K562 (cell line): ENCODE measurements around the gene DEPDC4. TPM values are rescaled to one million over a fixed set of nuclear protein-coding genes. Genes with fewer than 3 reads are reported as not detected.

Experiments
- ATAC-seq: fragments of 200-7000 bp; cut with Tn5 transposase; 3 replicates; pipeline ENCODE4 v1.9.1; 2020; ENCODE audit warnings: moderate library complexity
- BruUV-seq: library from RNA; stranded (reverse); fragments of 400-500 nt; replicated peaks from 2 replicates; lab custom pipeline; 2021; lab: Mats Ljungman, UMichigan
- CTCF ChIA-PET: fragments of 300-600 bp; formaldehyde crosslinking; extraction: SDS; loops from one replicate; lab custom pipeline; 2021; ENCODE audit warnings: low intra/inter-chr PET ratio; lab: Yijun Ruan, JAX
- POLR2A ChIA-PET: fragments of 300-600, 350-650 bp; sonication (Branson Sonifier 250); formaldehyde crosslinking; extraction: SDS; loops from one replicate; lab custom pipeline; 2021; ENCODE audit warnings: antibody characterized with exemption, inconsistent platforms; lab: Yijun Ruan, JAX
- DNase-seq, 4 experiments: peaks; one replicate each; pipeline versions ENCODE4 v3.0.0 to v3.0.0-alpha.2; 2011 to 2018; ENCODE audit warnings: low spot score in 3 of 4, mixed read lengths in 3 of 4; ENCODE audit errors: extremely low read depth in 1 of 4
- FAIRE-seq: peaks from 2 replicates; lab custom pipeline; 2011; peaks lifted over from hg19 to GRCh38; lab: Jason Lieb, UNC
- H2AFZ ChIP-seq: 2 replicates; pipeline ENCODE4 v1.6.0; 2011; ENCODE audit warnings: low read depth, low read length, control low read depth, inconsistent platforms
- H3K27ac ChIP-seq: fragments of 200-600 bp; 3 replicates; pipeline ENCODE4 v1.8.0; 2011; ENCODE audit warnings: low read depth, mild to moderate bottlenecking, control low read depth, inconsistent platforms, low read length, moderate library complexity, mixed read lengths; ENCODE audit errors: extremely low read depth
- H3K27me3 ChIP-seq, 2 experiments: fragments of 300-600 bp in 1 of 2; 2 replicates in 1 of 2; 3 replicates in 1 of 2; pipeline versions ENCODE4 v1.6.0 to v1.8.0; 2011; ENCODE audit warnings: inconsistent platforms in 2 of 2, low read length in 2 of 2, mild to moderate bottlenecking in 1 of 2, mixed read lengths in 1 of 2, moderate library complexity in 1 of 2; ENCODE audit not compliant: control insufficient read depth in 2 of 2, insufficient read depth in 2 of 2
- H3K36me3 ChIP-seq: fragments of 300-600 bp; 3 replicates; pipeline ENCODE4 v1.8.0; 2011; ENCODE audit warnings: mild to moderate bottlenecking, low read length, inconsistent platforms; ENCODE audit not compliant: control insufficient read depth, insufficient read depth
- H3K4me1 ChIP-seq, 2 experiments: fragments of 200-600 bp in 1 of 2; replicated peaks in 1 of 2; 2 replicates in 1 of 2; 3 replicates in 1 of 2; pipeline versions ENCODE4 v1.5.1 to v1.8.0; 2011; ENCODE audit warnings: inconsistent platforms in 2 of 2, low read length in 2 of 2, mild to moderate bottlenecking in 1 of 2, mixed read lengths in 1 of 2, moderate library complexity in 1 of 2; ENCODE audit not compliant: control insufficient read depth in 2 of 2, insufficient read depth in 2 of 2
- H3K4me2 ChIP-seq: 2 replicates; pipeline ENCODE4 v1.6.1; 2011; ENCODE audit warnings: low read length, control low read depth, inconsistent platforms, mixed read lengths; ENCODE audit not compliant: insufficient read depth
- H3K4me3 ChIP-seq: fragments of 200-600 bp; sonication (generic), shearing (Covaris generic); 2 replicates; pipeline ENCODE4 v1.5.1; 2016; ENCODE audit warnings: control low read depth, inconsistent platforms
- H3K79me2 ChIP-seq: fragments of 200-600 bp; 3 replicates; pipeline ENCODE4 v1.8.0; 2011; ENCODE audit warnings: low read length, inconsistent platforms; ENCODE audit not compliant: control insufficient read depth, insufficient read depth
- H3K9ac ChIP-seq, 2 experiments: 2 replicates each; pipeline versions ENCODE4 v1.6.0 to v1.6.1; 2011; ENCODE audit warnings: low read depth in 2 of 2, low read length in 2 of 2, control low read depth in 1 of 2, inconsistent platforms in 1 of 2, mild to moderate bottlenecking in 1 of 2, mixed read lengths in 1 of 2; ENCODE audit not compliant: insufficient read depth in 1 of 2
- H3K9me1 ChIP-seq: one replicate; pipeline ENCODE4 v1.6.0; 2011; ENCODE audit warnings: inconsistent platforms, mild to moderate bottlenecking, low read length, moderate library complexity; ENCODE audit not compliant: control insufficient read depth, insufficient read depth
- H3K9me3 ChIP-seq: replicated peaks from 2 replicates; pipeline ENCODE4 v1.5.1; 2011; ENCODE audit warnings: low read depth, low read length, inconsistent platforms; ENCODE audit not compliant: control insufficient read depth, insufficient read depth
- H4K20me1 ChIP-seq: replicated peaks from 2 replicates; pipeline ENCODE4 v1.6.1; 2011; ENCODE audit warnings: low read length, inconsistent platforms, mixed read lengths; ENCODE audit not compliant: control insufficient read depth, insufficient read depth
- ARID2 ChIP-seq: fragments of 450-650 bp; IDR thresholded peaks from 2 replicates; pipeline ENCODE4 v1.6.1; 2017; ENCODE audit warnings: antibody characterized with exemption, mild to moderate bottlenecking
- NR2F6 ChIP-seq: fragments of 450-650 bp; formaldehyde crosslinking; IDR thresholded peaks from 2 replicates; pipeline ENCODE4 v1.4.0; 2020; ENCODE audit warnings: mild to moderate bottlenecking
- SMARCE1 ChIP-seq: fragments of 450-650 bp; IDR thresholded peaks from 2 replicates; pipeline ENCODE4 v1.7.1; 2016; ENCODE audit warnings: mild to moderate bottlenecking
- ZFP30 ChIP-seq: fragments of 250-450 bp; sonication (Bioruptor Pico); IDR thresholded peaks from 2 replicates; pipeline ENCODE4 v1.8.0; 2022; ENCODE audit warnings: moderate library complexity, mild to moderate bottlenecking, inconsistent platforms, borderline replicate concordance
- ZNF778 ChIP-seq: fragments of 450-650 bp; formaldehyde crosslinking; IDR thresholded peaks from 2 replicates; pipeline ENCODE4 v1.4.0; 2020; ENCODE audit warnings: mild to moderate bottlenecking, moderate library complexity
- WGBS: fragments of 100-300 bp; shearing (Covaris generic); methylation state at CpG from one replicate; pipeline ENCODE4 v1.1.6; 2016; ENCODE audit warnings: low coverage, mixed read lengths; ENCODE audit not compliant: insufficient coverage; ENCODE audit errors: missing lambda C conversion rate; 5-methylcytosine and 5-hydroxymethylcytosine counted together
- in situ Hi-C: fragments of 300-500 bp; cut with MboI; formaldehyde crosslinking; loops from 4 replicates; pipeline ENCODE4 v1.15.0; 2018; ENCODE audit warnings: inconsistent platforms, mixed read lengths
- intact Hi-C: fragments of 100-400 bp; cut with micrococcal nuclease; formaldehyde crosslinking; loops from 2 replicates; pipeline ENCODE4 v1.14.2; 2022
- polyA plus RNA-seq, 8 experiments: library from polyadenylated mRNA; depleted of rRNA in 4 of 8; stranded (reverse) in 5 of 8; unstranded in 3 of 8; fragments of >200 nt; fragmentation: Nextera tagmentation in 2 of 8; fragmentation: Illumina TruSeq in 1 of 8; extraction: Ambion mirVana in 2 of 8; extraction: Trizol in 1 of 8; gene quantifications; 2 replicates each; pipeline versions ENCODE4 v1.2.1 to v1.2.3, GENCODE V29; 2011 to 2014; ENCODE audit warnings: inconsistent platforms in 1 of 8, missing spikeins in 1 of 8
- total RNA-seq, 7 experiments: library from RNA; depleted of rRNA in 6 of 7; stranded (reverse); fragments of >200 nt in 6 of 7; fragmentation: Illumina TruSeq in 2 of 7; extraction: Trizol in 2 of 7; gene quantifications; 2 replicates each; pipeline versions ENCODE4 v1.2.1 to v1.2.3, GENCODE V29; 2011 to 2021; ENCODE audit warnings: low replicate concordance in 1 of 7
- TF ChIP-seq, protein P1 (sequence below): fragments of 450-650 bp; formaldehyde crosslinking; IDR thresholded peaks from 2 replicates; pipeline ENCODE4 v1.4.0; 2020; ENCODE audit warnings: mild to moderate bottlenecking, moderate library complexity

The DEPDC4 gene
- total and polyA plus RNA-seq, 9 of the 15 experiments (the other 6 are each of a cell fraction or from before 2014, with no cell fraction given): 3.6 to 13.2 (median 7.4) TPM

GRCh38 chr12:100253437-100253836 is 13.4 kb downstream of the DEPDC4 start (continued):
- TF ChIP-seq ARID2: no peak
- TF ChIP-seq NR2F6 (CRISPR knock-in tag): no peak
- no peak for TF ChIP-seq ZNF778 (CRISPR knock-in tag)
- TF ChIP-seq, protein P1, sequence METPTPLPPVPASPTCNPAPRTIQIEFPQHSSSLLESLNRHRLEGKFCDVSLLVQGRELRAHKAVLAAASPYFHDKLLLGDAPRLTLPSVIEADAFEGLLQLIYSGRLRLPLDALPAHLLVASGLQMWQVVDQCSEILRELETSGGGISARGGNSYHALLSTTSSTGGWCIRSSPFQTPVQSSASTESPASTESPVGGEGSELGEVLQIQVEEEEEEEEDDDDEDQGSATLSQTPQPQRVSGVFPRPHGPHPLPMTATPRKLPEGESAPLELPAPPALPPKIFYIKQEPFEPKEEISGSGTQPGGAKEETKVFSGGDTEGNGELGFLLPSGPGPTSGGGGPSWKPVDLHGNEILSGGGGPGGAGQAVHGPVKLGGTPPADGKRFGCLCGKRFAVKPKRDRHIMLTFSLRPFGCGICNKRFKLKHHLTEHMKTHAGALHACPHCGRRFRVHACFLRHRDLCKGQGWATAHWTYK: no peak
- TF ChIP-seq SMARCE1: no peak
- TF ChIP-seq, all 486 proteins: peak for 0

DNA sequence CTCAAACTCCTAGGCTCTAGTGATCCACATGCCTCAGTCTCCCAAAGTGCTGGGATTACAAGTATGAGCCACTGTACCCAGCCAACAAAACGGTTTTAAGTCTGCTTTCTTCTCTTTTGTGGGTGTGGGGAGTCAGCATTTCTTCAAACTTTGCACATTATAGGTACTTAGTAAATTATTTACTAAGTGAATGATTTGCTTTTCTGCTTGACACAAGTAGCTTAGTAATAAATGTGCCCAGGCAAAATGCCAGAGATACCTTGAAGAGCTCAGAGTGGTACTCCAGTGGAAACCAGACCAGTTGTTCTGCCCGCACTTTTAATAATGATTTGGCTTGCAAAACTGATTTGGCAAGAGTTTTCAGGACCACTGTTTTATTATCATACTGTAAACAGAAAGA is 15.0 kb downstream of the DEPDC4 start:
- no peaks in the 10 kb centered on the region for H3K9me1 ChIP-seq
- FAIRE-seq (no peak), ATAC-seq (no peak), DNase-seq (no peak)
- POLR2A ChIA-PET: no interaction called here
- H3K36me3 ChIP-seq: no peaks in the 10 kb centered on the region
- CTCF ChIA-PET: no interaction called here
- H3K9ac ChIP-seq: no peak overlapping the region
- no TSS peak for BruUV-seq
- no peaks in the 10 kb centered on the region for H3K27me3 ChIP-seq
- H3K4me1 ChIP-seq: no peaks in the 10 kb centered on the region
- no peak overlapping the region for H2AFZ ChIP-seq
- TF ChIP-seq ZFP30: no peak
- H3K4me2 ChIP-seq: no peak overlapping the region
- intact Hi-C loops: no loop called here
- in situ Hi-C loops: no loop called here
- H3K4me3 ChIP-seq: no peak overlapping the region
- no peaks in the 10 kb centered on the region for H3K9me3 ChIP-seq
- no peaks in the 10 kb centered on the region for H3K79me2 ChIP-seq
- no peak overlapping the region for H3K27ac ChIP-seq
- no peaks in the 10 kb centered on the region for H4K20me1 ChIP-seq
- WGBS: 53% methylated on average over 2 of the region's 2 CpGs
